OCI-LY1 (cell line): ENCODE data around the gene NISCH.

ENCODE experiments used
- H2AFZ ChIP-seq: fragments of 200-600 bp; sonication (generic), shearing (Covaris generic); 2 replicates; pipeline ENCODE4 v1.6.0; 2014; ENCODE audit warnings: antibody characterized with exemption, mild to moderate bottlenecking, low read length
- H3F3A ChIP-seq: fragments of 200-600 bp; sonication (generic), shearing (Covaris generic); 2 replicates; pipeline ENCODE4 v1.6.0; 2014; ENCODE audit warnings: mild to moderate bottlenecking, antibody characterized with exemption, low read length, moderate library complexity; ENCODE audit not compliant: insufficient read depth
- H3K27ac ChIP-seq: fragments of 200-600 bp; sonication (generic); 2 replicates; pipeline ENCODE4 v1.5.1; 2014; ENCODE audit warnings: low read length, mixed run types, mild to moderate bottlenecking, low read depth; ENCODE audit not compliant: poor library complexity, severe bottlenecking
- H3K27me3 ChIP-seq: fragments of 200-600 bp; sonication (generic); 2 replicates; pipeline ENCODE4 v1.6.0; 2014; ENCODE audit warnings: antibody characterized with exemption, mild to moderate bottlenecking, low read length, moderate library complexity; ENCODE audit not compliant: insufficient read depth
- H3K36me3 ChIP-seq: fragments of 200-600 bp; sonication (generic); 2 replicates; pipeline ENCODE4 v1.6.1; 2014; ENCODE audit warnings: mild to moderate bottlenecking, antibody characterized with exemption, low read length, moderate library complexity, mixed read lengths; ENCODE audit not compliant: insufficient read depth
- H3K4me1 ChIP-seq: fragments of 200-600 bp; sonication (generic); 2 replicates; pipeline ENCODE4 v1.5.1; 2014; ENCODE audit warnings: mild to moderate bottlenecking, low read length, moderate library complexity; ENCODE audit not compliant: insufficient read depth, severe bottlenecking
- H3K4me2 ChIP-seq: fragments of 200-600 bp; sonication (generic), shearing (Covaris generic); 2 replicates; pipeline ENCODE4 v1.6.1; 2014; ENCODE audit warnings: low read length
- H3K4me3 ChIP-seq: fragments of 200-600 bp; sonication (generic); 2 replicates; pipeline ENCODE4 v1.5.1; 2014; ENCODE audit warnings: low read length, low read depth, mild to moderate bottlenecking, mixed read lengths; ENCODE audit not compliant: poor library complexity, severe bottlenecking
- H3K79me2 ChIP-seq: fragments of 200-600 bp; shearing (Covaris generic); 2 replicates; pipeline ENCODE4 v1.6.1; 2016; ENCODE audit warnings: mixed run types, low read length, mixed read lengths; ENCODE audit not compliant: insufficient read depth
- H3K9ac ChIP-seq: fragments of 200-600 bp; sonication (generic), shearing (Covaris generic); 2 replicates; pipeline ENCODE4 v1.6.1; 2014; ENCODE audit warnings: mild to moderate bottlenecking, low read length, mixed read lengths
- H3K9me2 ChIP-seq: fragments of 200-600 bp; sonication (generic), shearing (Covaris generic); 2 replicates; pipeline ENCODE4 v1.6.1; 2014; ENCODE audit warnings: low read depth, mild to moderate bottlenecking, low read length, mixed read lengths
- H3K9me3 ChIP-seq: fragments of 200-600 bp; shearing (Covaris generic); 2 replicates; pipeline ENCODE4 v1.6.1; 2014; ENCODE audit warnings: low read length, mixed read lengths
- H4K20me1 ChIP-seq: fragments of 200-600 bp; sonication (generic), shearing (Covaris generic); 2 replicates; pipeline ENCODE4 v1.6.0; 2016; ENCODE audit warnings: mild to moderate bottlenecking, low read length; ENCODE audit not compliant: insufficient read depth
- CTCF ChIP-seq: fragments of 200-600 bp; sonication (generic), shearing (Covaris generic); IDR thresholded peaks from 2 replicates; pipeline ENCODE4 v1.5.1; 2017; ENCODE audit warnings: mild to moderate bottlenecking, antibody characterized with exemption, low read length, moderate library complexity, mixed read lengths
- EZH2 ChIP-seq: fragments of 200-600 bp; sonication (generic), shearing (Covaris generic); IDR thresholded peaks from 2 replicates; pipeline ENCODE4 v1.8.0; 2017; ENCODE audit warnings: borderline replicate concordance, mixed run types, mild to moderate bottlenecking, antibody characterized with exemption, low read length, moderate library complexity, mixed read lengths

The NISCH gene

GRCh38 chr3:52430416-52430810, 25.0 kb upstream of the NISCH start:
- no peak overlapping the region for H2AFZ ChIP-seq
- no peaks in the 10 kb centered on the region for H3F3A ChIP-seq
- no peaks in the 10 kb centered on the region for H3K27me3 ChIP-seq
- H3K9me2 ChIP-seq = no peaks in the 10 kb centered on the region
- H3K4me1 ChIP-seq = peaks cover 4% of the 10 kb centered on the region
- no peaks in the 10 kb centered on the region for H3K79me2 ChIP-seq
- no peaks in the 10 kb centered on the region for H4K20me1 ChIP-seq
- no peak overlapping the region for H3K9ac ChIP-seq
- TF ChIP-seq CTCF (no peak), EZH2 (no peak)
- H3K9me3 ChIP-seq = no peaks in the 10 kb centered on the region
- no peak overlapping the region for H3K4me2 ChIP-seq
- H3K27ac ChIP-seq = no peak overlapping the region
- H3K36me3 ChIP-seq = no peaks in the 10 kb centered on the region
- no peak overlapping the region for H3K4me3 ChIP-seq

DNA sequence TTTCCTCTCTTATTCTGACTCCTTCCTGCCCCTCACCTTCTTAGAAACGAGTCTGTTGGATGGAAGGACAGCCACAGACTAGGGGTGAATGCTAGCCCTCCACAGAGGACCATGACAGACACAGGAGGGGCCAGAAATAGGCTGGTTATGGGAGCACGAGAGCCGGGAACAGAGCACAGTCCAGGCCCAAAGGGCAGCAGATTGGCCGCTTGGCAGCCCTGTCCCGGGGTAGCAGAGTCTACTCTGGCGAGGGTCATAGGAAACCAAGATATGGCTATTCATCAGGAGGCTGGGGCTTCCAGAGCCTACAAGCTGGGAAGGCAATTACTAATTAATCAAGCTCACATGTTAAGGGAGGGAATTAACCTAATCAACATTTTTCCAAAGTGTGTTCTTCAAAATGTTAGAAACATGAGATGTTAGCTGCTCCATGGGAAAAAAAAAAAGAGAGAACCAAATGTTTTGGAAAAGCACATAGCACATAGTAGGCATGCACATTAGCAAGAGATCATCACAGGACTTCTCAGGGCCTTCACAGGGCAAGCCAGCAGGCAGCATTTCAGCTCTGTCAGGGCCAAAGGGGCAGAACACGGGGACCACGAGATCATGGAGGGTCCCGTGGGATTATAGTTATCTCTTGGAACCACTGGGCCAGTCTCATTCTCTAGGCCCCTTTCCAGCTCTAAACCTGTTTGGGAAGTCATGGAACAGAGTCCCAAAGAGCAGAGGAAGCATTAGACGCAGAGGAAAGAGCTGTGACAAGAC, 23.8 kb upstream of the NISCH start:
- Histone ChIP-seq H3K4me1 (peaks cover 4% of the 10 kb centered on the region), H3K9me3 (no peaks in the 10 kb centered on the region), H3K9me2 (no peaks in the 10 kb centered on the region), H3K79me2 (no peaks in the 10 kb centered on the region), H2AFZ (no peak overlapping the region), H3F3A (no peaks in the 10 kb centered on the region), H3K9ac (no peak overlapping the region), H4K20me1 (no peaks in the 10 kb centered on the region), H3K4me2 (no peak overlapping the region), H3K36me3 (no peaks in the 10 kb centered on the region), H3K27me3 (no peaks in the 10 kb centered on the region), H3K4me3 (no peak overlapping the region), H3K27ac (no peak overlapping the region)
- TF ChIP-seq EZH2 = no peak

DNA sequence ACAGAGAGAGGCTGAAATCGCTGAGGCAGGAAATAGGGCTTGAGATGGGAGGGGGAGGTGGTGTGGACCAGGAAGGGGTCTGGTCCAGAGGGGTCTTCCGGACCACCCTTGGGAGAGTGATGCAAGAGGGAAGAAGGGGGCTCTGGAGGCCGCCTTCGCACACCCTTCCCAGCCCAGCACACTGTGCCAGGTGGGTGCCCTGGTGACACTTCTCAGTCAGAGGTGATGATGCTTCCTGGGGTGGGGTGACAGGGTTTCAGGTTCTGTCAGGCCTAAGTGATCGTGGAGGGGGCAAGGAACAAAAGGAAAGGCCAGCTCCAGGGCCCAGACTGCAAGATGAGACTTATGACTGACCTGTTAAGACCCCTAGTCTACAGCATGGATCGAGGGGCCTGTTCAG, 23.2 kb upstream of the NISCH start:
- Histone ChIP-seq H4K20me1 (no peaks in the 10 kb centered on the region), H3K27me3 (no peaks in the 10 kb centered on the region), H3K9me2 (no peaks in the 10 kb centered on the region), H3F3A (no peaks in the 10 kb centered on the region), H2AFZ (no peak overlapping the region), H3K27ac (no peak overlapping the region), H3K4me1 (peaks cover 4% of the 10 kb centered on the region), H3K79me2 (no peaks in the 10 kb centered on the region), H3K9ac (no peak overlapping the region), H3K4me2 (no peak overlapping the region), H3K4me3 (no peak overlapping the region), H3K36me3 (no peaks in the 10 kb centered on the region), H3K9me3 (no peaks in the 10 kb centered on the region)
- TF ChIP-seq EZH2 = no peak
- TF ChIP-seq CTCF = no peak

DNA sequence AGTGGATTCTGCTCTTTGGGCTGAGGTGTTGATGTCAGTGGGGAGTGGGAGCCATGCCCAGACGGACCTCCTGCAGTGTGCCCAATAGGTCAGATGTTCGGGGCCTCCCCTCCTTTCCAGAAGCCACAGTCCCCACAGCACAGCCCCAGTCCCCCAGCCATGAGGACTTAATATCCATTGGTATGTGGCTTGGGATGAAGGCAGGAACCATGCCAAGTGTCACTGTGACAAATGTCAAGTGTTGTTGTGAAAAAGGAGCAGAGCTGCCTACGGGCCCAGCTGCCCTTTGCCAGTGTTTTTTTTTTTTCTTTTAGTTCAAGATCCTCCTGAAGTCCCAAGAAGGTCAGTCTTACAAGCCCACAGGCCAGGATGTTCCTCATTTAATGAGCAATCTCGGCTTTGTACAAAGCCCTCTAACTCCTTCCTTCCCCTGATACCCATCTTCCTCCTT, 22.7 kb upstream of the NISCH start:
- TF ChIP-seq CTCF = no peak
- TF ChIP-seq EZH2 = no peak
- Histone ChIP-seq H4K20me1 (no peaks in the 10 kb centered on the region), H3K27ac (no peak overlapping the region), H3K36me3 (no peaks in the 10 kb centered on the region), H3K4me3 (no peak overlapping the region), H3K9me3 (no peaks in the 10 kb centered on the region), H3K4me1 (peaks cover 4% of the 10 kb centered on the region), H3K4me2 (no peak overlapping the region), H3K9me2 (no peaks in the 10 kb centered on the region), H3K79me2 (no peaks in the 10 kb centered on the region), H2AFZ (no peak overlapping the region), H3F3A (no peaks in the 10 kb centered on the region), H3K9ac (no peak overlapping the region), H3K27me3 (no peaks in the 10 kb centered on the region)
